Measurements from ENCODE around the gene PDE4D.
"Not testable (repeated sequence)": the region's sequence is repeated elsewhere in the genome, so short reads cannot be mapped to it uniquely, and the experiment has no call there.

Gene PDE4D

GRCh38 chr5:59618644-59619043 lies 274.9 kb downstream of the PDE4D start:
- in situ Hi-C loops (cut with HindIII; ENCODE audit: low sequenced_read_pairs), result no loop called here

GRCh38 chr5:59617186-59617771 lies 276.2 kb downstream of the PDE4D start:
- in situ Hi-C loops (cut with HindIII; ENCODE audit: low sequenced_read_pairs), result no loop called here

GRCh38 chr5:59616413-59616812 lies 277.1 kb downstream of the PDE4D start:
- in situ Hi-C loops (cut with HindIII; ENCODE audit: low sequenced_read_pairs), result no loop called here

- in situ Hi-C loops (cut with HindIII; ENCODE audit: low sequenced_read_pairs), result no loop called here
Observed at GRCh38 chr5:59615272-59615671, 278.3 kb downstream of the PDE4D start.

GRCh38 chr5:59609501-59610265 lies 283.8 kb downstream of the PDE4D start:
- in situ Hi-C loops (cut with HindIII; ENCODE audit: low sequenced_read_pairs), result no loop called here

GRCh38 chr5:59608745-59609144 lies 284.8 kb downstream of the PDE4D start:
- in situ Hi-C loops (cut with HindIII; ENCODE audit: low sequenced_read_pairs), result no loop called here

- in situ Hi-C loops (cut with HindIII; ENCODE audit: low sequenced_read_pairs), result no loop called here
Observed at GRCh38 chr5:59607138-59607765, 286.3 kb downstream of the PDE4D start.

- in situ Hi-C loops (cut with HindIII; ENCODE audit: low sequenced_read_pairs), result no loop called here
Observed at GRCh38 chr5:59605915-59606314, 287.6 kb downstream of the PDE4D start.

- in situ Hi-C loops (cut with HindIII; ENCODE audit: low sequenced_read_pairs), result no loop called here
Observed at GRCh38 chr5:59604111-59604510, 289.4 kb downstream of the PDE4D start.

- in situ Hi-C loops (cut with HindIII; ENCODE audit: low sequenced_read_pairs), result no loop called here
Observed at GRCh38 chr5:59600998-59601397, 292.5 kb downstream of the PDE4D start.

GRCh38 chr5:59600153-59600552 lies 293.4 kb downstream of the PDE4D start:
- in situ Hi-C loops (cut with HindIII; ENCODE audit: low sequenced_read_pairs), result no loop called here

GRCh38 chr5:59599729-59600128 lies 293.8 kb downstream of the PDE4D start:
- in situ Hi-C loops (cut with HindIII; ENCODE audit: low sequenced_read_pairs), result no loop called here

- in situ Hi-C loops (cut with HindIII; ENCODE audit: low sequenced_read_pairs), result no loop called here
Observed at GRCh38 chr5:59598547-59598874, 295.0 kb downstream of the PDE4D start.

GRCh38 chr5:59597690-59598546 lies 295.6 kb downstream of the PDE4D start:
- in situ Hi-C loops (cut with HindIII; ENCODE audit: low sequenced_read_pairs), result no loop called here

GRCh38 chr5:59596586-59597350 lies 296.8 kb downstream of the PDE4D start:
- in situ Hi-C loops (cut with HindIII; ENCODE audit: low sequenced_read_pairs), result no loop called here

GRCh38 chr5:59594118-59594517 lies 299.4 kb downstream of the PDE4D start:
- in situ Hi-C loops (cut with HindIII; ENCODE audit: low sequenced_read_pairs), result not testable (repeated sequence)

GRCh38 chr5:59593439-59594007 lies 300.0 kb downstream of the PDE4D start:
- in situ Hi-C loops (cut with HindIII; ENCODE audit: low sequenced_read_pairs), result no loop called here

- in situ Hi-C loops (cut with HindIII; ENCODE audit: low sequenced_read_pairs), result no loop called here
Observed at GRCh38 chr5:59592101-59592500, 301.4 kb downstream of the PDE4D start.

GRCh38 chr5:59591162-59591561 lies 302.4 kb downstream of the PDE4D start:
- in situ Hi-C loops (cut with HindIII; ENCODE audit: low sequenced_read_pairs), result no loop called here

- in situ Hi-C loops (cut with HindIII; ENCODE audit: low sequenced_read_pairs), result no loop called here
Observed at GRCh38 chr5:59588922-59589321, 304.6 kb downstream of the PDE4D start.
